K562 (cell line): ENCODE data around the gene RBM28. TPM values are rescaled to one million over a fixed set of nuclear protein-coding genes. Genes with fewer than 3 reads are reported as not detected.

Source experiments
- ATAC-seq: fragments of 200-7000 bp; cut with Tn5 transposase; 3 replicates; pipeline ENCODE4 v1.9.1; 2020; ENCODE audit warnings: moderate library complexity
- BruUV-seq: library from RNA; stranded (reverse); fragments of 400-500 nt; replicated peaks from 2 replicates; lab custom pipeline; 2021; lab: Mats Ljungman, UMichigan
- CTCF ChIA-PET: fragments of 300-600 bp; formaldehyde crosslinking; extraction: SDS; loops from one replicate; lab custom pipeline; 2021; ENCODE audit warnings: low intra/inter-chr PET ratio; lab: Yijun Ruan, JAX
- POLR2A ChIA-PET: fragments of 300-600, 350-650 bp; sonication (Branson Sonifier 250); formaldehyde crosslinking; extraction: SDS; loops from one replicate; lab custom pipeline; 2021; ENCODE audit warnings: antibody characterized with exemption, inconsistent platforms; lab: Yijun Ruan, JAX
- DNase-seq, 4 experiments: peaks; one replicate each; pipeline versions ENCODE4 v3.0.0 to v3.0.0-alpha.2; 2011 to 2018; ENCODE audit warnings: low spot score in 3 of 4, mixed read lengths in 3 of 4; ENCODE audit errors: extremely low read depth in 1 of 4
- FAIRE-seq: peaks from 2 replicates; lab custom pipeline; 2011; peaks lifted over from hg19 to GRCh38; lab: Jason Lieb, UNC
- H2AFZ ChIP-seq: 2 replicates; pipeline ENCODE4 v1.6.0; 2011; ENCODE audit warnings: low read depth, low read length, control low read depth, inconsistent platforms
- H3K27ac ChIP-seq: fragments of 200-600 bp; 3 replicates; pipeline ENCODE4 v1.8.0; 2011; ENCODE audit warnings: low read depth, mild to moderate bottlenecking, control low read depth, inconsistent platforms, low read length, moderate library complexity, mixed read lengths; ENCODE audit errors: extremely low read depth
- H3K27me3 ChIP-seq, 2 experiments: fragments of 300-600 bp in 1 of 2; 2 replicates in 1 of 2; 3 replicates in 1 of 2; pipeline versions ENCODE4 v1.6.0 to v1.8.0; 2011; ENCODE audit warnings: inconsistent platforms in 2 of 2, low read length in 2 of 2, mild to moderate bottlenecking in 1 of 2, mixed read lengths in 1 of 2, moderate library complexity in 1 of 2; ENCODE audit not compliant: control insufficient read depth in 2 of 2, insufficient read depth in 2 of 2
- H3K36me3 ChIP-seq: fragments of 300-600 bp; 3 replicates; pipeline ENCODE4 v1.8.0; 2011; ENCODE audit warnings: mild to moderate bottlenecking, low read length, inconsistent platforms; ENCODE audit not compliant: control insufficient read depth, insufficient read depth
- H3K4me1 ChIP-seq, 2 experiments: fragments of 200-600 bp in 1 of 2; replicated peaks in 1 of 2; 2 replicates in 1 of 2; 3 replicates in 1 of 2; pipeline versions ENCODE4 v1.5.1 to v1.8.0; 2011; ENCODE audit warnings: inconsistent platforms in 2 of 2, low read length in 2 of 2, mild to moderate bottlenecking in 1 of 2, mixed read lengths in 1 of 2, moderate library complexity in 1 of 2; ENCODE audit not compliant: control insufficient read depth in 2 of 2, insufficient read depth in 2 of 2
- H3K4me2 ChIP-seq: 2 replicates; pipeline ENCODE4 v1.6.1; 2011; ENCODE audit warnings: low read length, control low read depth, inconsistent platforms, mixed read lengths; ENCODE audit not compliant: insufficient read depth
- H3K4me3 ChIP-seq: fragments of 200-600 bp; sonication (generic), shearing (Covaris generic); 2 replicates; pipeline ENCODE4 v1.5.1; 2016; ENCODE audit warnings: control low read depth, inconsistent platforms
- H3K79me2 ChIP-seq: fragments of 200-600 bp; 3 replicates; pipeline ENCODE4 v1.8.0; 2011; ENCODE audit warnings: low read length, inconsistent platforms; ENCODE audit not compliant: control insufficient read depth, insufficient read depth
- H3K9ac ChIP-seq, 2 experiments: 2 replicates each; pipeline versions ENCODE4 v1.6.0 to v1.6.1; 2011; ENCODE audit warnings: low read depth in 2 of 2, low read length in 2 of 2, control low read depth in 1 of 2, inconsistent platforms in 1 of 2, mild to moderate bottlenecking in 1 of 2, mixed read lengths in 1 of 2; ENCODE audit not compliant: insufficient read depth in 1 of 2
- H3K9me1 ChIP-seq: one replicate; pipeline ENCODE4 v1.6.0; 2011; ENCODE audit warnings: inconsistent platforms, mild to moderate bottlenecking, low read length, moderate library complexity; ENCODE audit not compliant: control insufficient read depth, insufficient read depth
- H3K9me3 ChIP-seq: replicated peaks from 2 replicates; pipeline ENCODE4 v1.5.1; 2011; ENCODE audit warnings: low read depth, low read length, inconsistent platforms; ENCODE audit not compliant: control insufficient read depth, insufficient read depth
- H4K20me1 ChIP-seq: replicated peaks from 2 replicates; pipeline ENCODE4 v1.6.1; 2011; ENCODE audit warnings: low read length, inconsistent platforms, mixed read lengths; ENCODE audit not compliant: control insufficient read depth, insufficient read depth
- EHMT2 ChIP-seq: fragments of 450-650 bp; IDR thresholded peaks from 2 replicates; pipeline ENCODE4 v1.6.1; 2018; ENCODE audit warnings: antibody characterized with exemption
- EP400 ChIP-seq: fragments of 450-650 bp; IDR thresholded peaks from 2 replicates; pipeline ENCODE4 v1.6.1; 2017; ENCODE audit warnings: antibody characterized with exemption, mild to moderate bottlenecking, moderate library complexity
- HMGXB4 ChIP-seq: sonication (generic); formaldehyde crosslinking; IDR thresholded peaks from 2 replicates; pipeline ENCODE4 v1.8.1; 2023; ENCODE audit warnings: mild to moderate bottlenecking, missing genetic modification reagents
- NRF1 ChIP-seq, 2 experiments: fragments of 450-650 bp; IDR thresholded peaks in 1 of 2; conservative IDR thresholded peaks in 1 of 2; 2 replicates each; pipeline ENCODE4 v1.6.1; 2014; ENCODE audit warnings: mild to moderate bottlenecking in 2 of 2
- RBFOX2 ChIP-seq: fragments of 200-400 bp; formaldehyde crosslinking; IDR thresholded peaks from 2 replicates; pipeline ENCODE4 v1.6.1; 2017; ENCODE audit warnings: low read depth, mild to moderate bottlenecking, low read length, moderate library complexity
- SIN3A ChIP-seq, 2 experiments: fragments of 150-350 bp in 1 of 2; IDR thresholded peaks; 2 replicates each; pipeline ENCODE4 v1.6.1; 2011 to 2016; ENCODE audit warnings: borderline replicate concordance in 2 of 2, low read depth in 2 of 2, low read length in 2 of 2, mild to moderate bottlenecking in 2 of 2, moderate library complexity in 2 of 2; ENCODE audit not compliant: control insufficient read depth in 1 of 2
- TBP ChIP-seq: optimal IDR thresholded peaks from 2 replicates; pipeline ENCODE3; 2011; ENCODE audit warnings: low read depth, low read length, improper control_type of control experiment
- ZNF668 ChIP-seq: fragments of 250-450 bp; sonication (Bioruptor Pico); IDR thresholded peaks from 2 replicates; pipeline ENCODE4 v1.8.0; 2022; ENCODE audit warnings: mild to moderate bottlenecking, inconsistent platforms
- ZNF766 ChIP-seq: fragments of 200-800 bp; sonication (Bioruptor generic); conservative IDR thresholded peaks from 2 replicates; pipeline ENCODE4 v1.6.1; 2016; ENCODE audit warnings: missing genetic modification characterization, missing compliant biosample characterization
- WGBS: fragments of 100-300 bp; shearing (Covaris generic); methylation state at CpG from one replicate; pipeline ENCODE4 v1.1.6; 2016; ENCODE audit warnings: low coverage, mixed read lengths; ENCODE audit not compliant: insufficient coverage; ENCODE audit errors: missing lambda C conversion rate; 5-methylcytosine and 5-hydroxymethylcytosine counted together
- in situ Hi-C: fragments of 300-500 bp; cut with MboI; formaldehyde crosslinking; loops from 4 replicates; pipeline ENCODE4 v1.15.0; 2018; ENCODE audit warnings: inconsistent platforms, mixed read lengths
- intact Hi-C: fragments of 100-400 bp; cut with micrococcal nuclease; formaldehyde crosslinking; loops from 2 replicates; pipeline ENCODE4 v1.14.2; 2022
- polyA plus RNA-seq, 8 experiments: library from polyadenylated mRNA; depleted of rRNA in 4 of 8; stranded (reverse) in 5 of 8; unstranded in 3 of 8; fragments of >200 nt; fragmentation: Nextera tagmentation in 2 of 8; fragmentation: Illumina TruSeq in 1 of 8; extraction: Ambion mirVana in 2 of 8; extraction: Trizol in 1 of 8; gene quantifications; 2 replicates each; pipeline versions ENCODE4 v1.2.1 to v1.2.3, GENCODE V29; 2011 to 2014; ENCODE audit warnings: inconsistent platforms in 1 of 8, missing spikeins in 1 of 8
- total RNA-seq, 7 experiments: library from RNA; depleted of rRNA in 6 of 7; stranded (reverse); fragments of >200 nt in 6 of 7; fragmentation: Illumina TruSeq in 2 of 7; extraction: Trizol in 2 of 7; gene quantifications; 2 replicates each; pipeline versions ENCODE4 v1.2.1 to v1.2.3, GENCODE V29; 2011 to 2021; ENCODE audit warnings: low replicate concordance in 1 of 7
- TF ChIP-seq, protein P1 (sequence below): sonication (generic); formaldehyde crosslinking; IDR thresholded peaks from 2 replicates; pipeline ENCODE4 v1.8.0; 2022; ENCODE audit warnings: missing genetic modification reagents, mild to moderate bottlenecking, moderate library complexity, borderline replicate concordance
- TF ChIP-seq, protein P2 (sequence below), 2 experiments: fragments of 450-650 bp; formaldehyde crosslinking in 1 of 2; IDR thresholded peaks; 2 replicates each; pipeline versions ENCODE4 v1.4.0 to v1.6.1; 2014 to 2020; ENCODE audit warnings: mild to moderate bottlenecking in 2 of 2, borderline replicate concordance in 1 of 2, low read depth in 1 of 2

RBM28 gene
- total and polyA plus RNA-seq, 9 of the 15 experiments (the other 6 are each of a cell fraction or from before 2014, with no cell fraction given) = 65.8 to 213 (median 138) TPM

DNA sequence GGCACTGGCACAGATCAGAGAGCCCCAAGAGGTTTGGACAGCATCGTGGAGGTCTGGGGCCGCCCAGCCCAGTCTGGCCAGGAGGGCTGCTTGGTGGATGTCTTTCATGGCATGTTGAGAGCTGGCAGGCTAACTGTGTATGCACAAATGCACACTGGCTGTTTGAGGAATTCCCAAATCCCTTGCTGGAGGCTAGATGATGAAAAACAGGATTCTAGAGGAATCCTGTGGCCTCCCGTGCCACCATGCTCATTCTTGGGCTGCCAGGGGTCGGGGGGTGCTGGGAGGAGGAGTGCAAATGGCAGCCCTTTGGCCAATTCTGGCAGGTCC lies 76.1 kb downstream of the RBM28 start:
- ChIA-PET CTCF (interaction anchor here (0.6 kb wide), 1 partner anchor 60 kb away, joined by 5 read pairs; no protein-coding TSS in a partner anchor), POLR2A (interaction anchor here (0.6 to 1.4 kb wide), 10 partner anchors 8 to 166 kb away, joined by 3 to 6 read pairs (median 3); no protein-coding TSS in a partner anchor)
- peak overlapping the region; percentile 89 for H3K4me2 ChIP-seq
- no peaks in the 10 kb centered on the region for H3K36me3 ChIP-seq
- no peaks in the 10 kb centered on the region for H3K79me2 ChIP-seq
- ATAC-seq = no peak
- peaks cover 12 to 29% of the 10 kb centered on the region in 2 experiments for H3K4me1 ChIP-seq
- H3K9ac ChIP-seq = peak overlapping the region; percentile 53 to 74; a peak in 2 of 4 replicates
- intact Hi-C loops = no loop called here
- H3K27me3 ChIP-seq = peaks cover 24 to 50% of the 10 kb centered on the region in 2 experiments
- WGBS = 18% methylated on average over 4 of the region's 4 CpGs
- no peak for FAIRE-seq
- H3K4me3 ChIP-seq = peak overlapping the region; percentile 23; the same call in 1 of the 2 replicates
- H2AFZ ChIP-seq = peak overlapping the region; percentile 80
- in situ Hi-C loops = no loop called here
- no TSS peak for BruUV-seq
- no peaks in the 10 kb centered on the region for H3K9me3 ChIP-seq
- H4K20me1 ChIP-seq = no peaks in the 10 kb centered on the region
- no peaks in the 10 kb centered on the region for H3K9me1 ChIP-seq
- DNase-seq = no peak
- no peak overlapping the region; the same call in 2 of the 3 replicates for H3K27ac ChIP-seq
- TF ChIP-seq EHMT2 (no peak), ZNF766 (CRISPR knock-in tag) (no peak), RBFOX2 (peak; percentile 69), ZNF668 (no peak), HMGXB4 (CRISPR knock-in tag) (no peak), NRF1 (conservative IDR thresholded peaks at IDR 0.05 in 1 of 2, IDR thresholded peaks at IDR 0.05 in 1 of 2) (peak; percentile 5 to 49), EP400 (no peak), SIN3A (IDR thresholded peaks at IDR 0.05; ENCODE audit: borderline replicate concordance in 2 of 2, control insufficient read depth in 1 of 2, low read depth in 2 of 2, low read length in 2 of 2) (no peak), TBP (no peak)
- TF ChIP-seq, protein P1, sequence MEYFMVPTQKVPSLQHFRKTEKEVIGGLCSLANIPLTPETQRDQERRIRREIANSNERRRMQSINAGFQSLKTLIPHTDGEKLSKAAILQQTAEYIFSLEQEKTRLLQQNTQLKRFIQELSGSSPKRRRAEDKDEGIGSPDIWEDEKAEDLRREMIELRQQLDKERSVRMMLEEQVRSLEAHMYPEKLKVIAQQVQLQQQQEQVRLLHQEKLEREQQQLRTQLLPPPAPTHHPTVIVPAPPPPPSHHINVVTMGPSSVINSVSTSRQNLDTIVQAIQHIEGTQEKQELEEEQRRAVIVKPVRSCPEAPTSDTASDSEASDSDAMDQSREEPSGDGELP (CRISPR knock-in tag) = no peak; the same call in 1 of the 2 replicates
- TF ChIP-seq, protein P2, sequence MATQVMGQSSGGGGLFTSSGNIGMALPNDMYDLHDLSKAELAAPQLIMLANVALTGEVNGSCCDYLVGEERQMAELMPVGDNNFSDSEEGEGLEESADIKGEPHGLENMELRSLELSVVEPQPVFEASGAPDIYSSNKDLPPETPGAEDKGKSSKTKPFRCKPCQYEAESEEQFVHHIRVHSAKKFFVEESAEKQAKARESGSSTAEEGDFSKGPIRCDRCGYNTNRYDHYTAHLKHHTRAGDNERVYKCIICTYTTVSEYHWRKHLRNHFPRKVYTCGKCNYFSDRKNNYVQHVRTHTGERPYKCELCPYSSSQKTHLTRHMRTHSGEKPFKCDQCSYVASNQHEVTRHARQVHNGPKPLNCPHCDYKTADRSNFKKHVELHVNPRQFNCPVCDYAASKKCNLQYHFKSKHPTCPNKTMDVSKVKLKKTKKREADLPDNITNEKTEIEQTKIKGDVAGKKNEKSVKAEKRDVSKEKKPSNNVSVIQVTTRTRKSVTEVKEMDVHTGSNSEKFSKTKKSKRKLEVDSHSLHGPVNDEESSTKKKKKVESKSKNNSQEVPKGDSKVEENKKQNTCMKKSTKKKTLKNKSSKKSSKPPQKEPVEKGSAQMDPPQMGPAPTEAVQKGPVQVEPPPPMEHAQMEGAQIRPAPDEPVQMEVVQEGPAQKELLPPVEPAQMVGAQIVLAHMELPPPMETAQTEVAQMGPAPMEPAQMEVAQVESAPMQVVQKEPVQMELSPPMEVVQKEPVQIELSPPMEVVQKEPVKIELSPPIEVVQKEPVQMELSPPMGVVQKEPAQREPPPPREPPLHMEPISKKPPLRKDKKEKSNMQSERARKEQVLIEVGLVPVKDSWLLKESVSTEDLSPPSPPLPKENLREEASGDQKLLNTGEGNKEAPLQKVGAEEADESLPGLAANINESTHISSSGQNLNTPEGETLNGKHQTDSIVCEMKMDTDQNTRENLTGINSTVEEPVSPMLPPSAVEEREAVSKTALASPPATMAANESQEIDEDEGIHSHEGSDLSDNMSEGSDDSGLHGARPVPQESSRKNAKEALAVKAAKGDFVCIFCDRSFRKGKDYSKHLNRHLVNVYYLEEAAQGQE (IDR thresholded peaks at IDR 0.05; ENCODE audit: borderline replicate concordance) = no peak
- TF ChIP-seq, protein P2 (CRISPR knock-in tag; IDR thresholded peaks at IDR 0.05; ENCODE audit: low read depth) = no peak
